ENCODE measurements around the gene RBM4B.
"Not testable (repeated sequence)": the region's sequence is repeated elsewhere in the genome, so short reads cannot be mapped to it uniquely, and the experiment has no call there.

Gene RBM4B, protein sequence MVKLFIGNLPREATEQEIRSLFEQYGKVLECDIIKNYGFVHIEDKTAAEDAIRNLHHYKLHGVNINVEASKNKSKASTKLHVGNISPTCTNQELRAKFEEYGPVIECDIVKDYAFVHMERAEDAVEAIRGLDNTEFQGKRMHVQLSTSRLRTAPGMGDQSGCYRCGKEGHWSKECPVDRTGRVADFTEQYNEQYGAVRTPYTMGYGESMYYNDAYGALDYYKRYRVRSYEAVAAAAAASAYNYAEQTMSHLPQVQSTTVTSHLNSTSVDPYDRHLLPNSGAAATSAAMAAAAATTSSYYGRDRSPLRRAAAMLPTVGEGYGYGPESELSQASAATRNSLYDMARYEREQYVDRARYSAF

DNA sequence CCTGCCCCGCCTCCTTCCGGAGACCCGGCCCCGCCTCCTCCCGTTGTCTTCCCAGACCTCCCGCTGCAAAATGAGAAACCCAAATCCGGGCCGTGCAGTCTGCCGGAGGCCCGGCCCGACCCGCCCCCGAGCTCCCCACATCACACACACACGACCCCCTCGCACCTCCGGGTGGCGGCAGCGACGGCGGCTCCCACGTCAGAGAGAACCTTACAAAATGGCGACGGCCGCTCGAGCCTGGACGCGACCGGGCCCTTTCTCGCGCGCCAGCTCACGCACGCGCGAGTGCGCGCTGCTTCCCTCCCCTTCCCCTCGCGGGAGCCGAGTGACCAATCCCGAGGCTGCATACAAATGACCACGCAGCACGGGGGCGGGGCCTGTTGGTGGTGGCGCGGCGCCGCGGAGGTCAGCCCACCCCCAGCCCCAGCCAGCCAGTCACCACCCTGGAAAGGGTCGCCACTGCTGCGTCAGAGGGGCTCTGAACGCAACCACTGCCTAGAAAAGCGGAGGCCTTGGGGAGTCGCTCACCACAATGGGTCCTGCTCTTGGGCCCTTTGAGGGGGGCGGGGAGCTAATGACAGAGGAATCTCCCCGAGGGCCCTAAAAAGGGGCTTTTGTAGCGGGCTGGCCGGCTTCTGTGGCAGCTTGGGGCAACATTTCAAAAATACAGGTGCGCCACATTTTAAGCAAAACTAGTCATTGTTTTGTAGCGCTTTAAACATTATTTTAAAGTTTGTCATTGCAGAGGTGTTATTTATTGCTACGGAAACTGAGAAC lies at the start of gene RBM4B:
TSS of gene RBM4B (minus strand) at position 289 of the 777 bp plus-strand sequence. CDS start 808 bp downstream, outside the sequence.
- DNase-seq (ENCODE audit: low read depth) = peak; percentile 89

DNA sequence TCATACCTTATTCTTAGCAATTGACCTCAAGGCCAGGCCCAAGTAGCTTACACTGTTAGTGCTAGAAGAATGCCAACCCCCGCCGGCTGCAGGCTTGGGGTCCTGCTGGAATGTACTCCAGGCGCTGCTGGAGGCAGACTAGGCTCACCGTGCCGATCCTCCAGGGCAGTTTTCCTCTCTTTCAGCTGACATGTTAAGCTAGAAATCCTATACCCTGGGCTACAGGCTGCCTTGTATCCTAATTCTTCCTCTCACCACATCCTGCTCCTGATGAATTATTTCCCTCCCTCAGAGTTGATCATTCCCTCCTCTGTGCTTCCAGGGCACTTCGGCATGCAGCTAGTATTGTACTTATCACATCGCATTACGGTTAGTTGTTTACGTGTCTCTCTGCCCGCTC lies 48.0 kb upstream of the RBM4B start:
- no peak for DNase-seq (ENCODE audit: low read depth)

DNA sequence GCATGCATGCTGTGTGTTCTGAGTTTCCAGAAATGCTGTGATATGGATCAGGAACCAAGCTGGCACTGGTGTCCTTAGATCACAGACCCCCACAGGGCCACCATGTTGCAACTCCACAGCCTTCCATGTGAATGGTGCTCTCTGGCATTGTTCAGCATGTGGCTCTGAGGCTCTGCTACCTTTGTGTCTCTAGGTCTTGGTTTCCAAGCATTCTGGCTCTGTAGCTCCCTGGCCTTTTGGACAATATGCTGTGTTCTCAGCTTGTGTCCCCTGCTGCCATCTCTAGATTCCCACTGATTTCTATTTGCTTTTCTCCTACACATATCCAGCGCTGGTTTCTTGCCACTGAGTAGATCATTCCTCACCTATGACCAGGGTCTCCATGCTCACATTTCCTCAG lies 47.4 kb upstream of the RBM4B start:
- DNase-seq (ENCODE audit: low read depth) = no peak

DNA sequence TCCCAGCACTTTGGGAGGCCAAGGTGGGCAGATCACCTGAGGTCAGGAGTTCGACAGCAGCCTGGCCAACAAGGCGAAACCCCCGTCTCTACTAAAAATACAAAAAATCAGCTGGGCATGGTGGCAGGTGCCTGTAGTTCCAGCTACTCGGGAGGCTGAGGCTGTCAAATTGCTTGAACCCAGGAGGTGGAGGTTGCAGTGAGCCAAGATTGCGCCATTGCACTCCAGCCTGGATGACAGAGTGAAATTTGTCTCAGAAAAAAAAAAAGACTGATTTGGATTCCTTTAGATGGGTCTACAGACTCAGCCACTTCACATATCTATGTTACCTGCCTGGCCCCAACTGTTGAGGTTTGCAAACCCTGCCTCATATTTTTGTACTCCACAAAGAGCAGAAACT lies 46.5 kb upstream of the RBM4B start:
- DNase-seq (ENCODE audit: low read depth) = not testable (repeated sequence)

DNA sequence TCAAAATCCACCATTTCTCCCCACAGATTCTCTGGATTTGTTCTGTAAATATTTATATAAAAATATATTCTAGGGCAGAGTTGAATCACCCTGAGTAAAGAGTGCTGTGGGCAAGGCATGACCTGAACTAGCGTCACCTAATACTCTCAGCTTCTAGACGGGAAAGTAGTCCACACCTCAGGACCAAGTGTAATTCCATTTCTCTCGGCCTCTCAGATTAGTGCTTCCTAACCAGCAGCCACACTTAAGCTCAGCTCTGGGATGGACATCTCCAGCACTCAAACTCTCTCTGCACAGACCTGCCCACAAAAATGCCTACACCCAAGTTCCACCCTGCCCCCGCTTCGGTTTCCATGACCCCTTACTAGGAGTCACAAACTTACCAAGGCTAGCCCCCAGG lies 46.0 kb upstream of the RBM4B start:
- DNase-seq (ENCODE audit: low read depth) = no peak

DNA sequence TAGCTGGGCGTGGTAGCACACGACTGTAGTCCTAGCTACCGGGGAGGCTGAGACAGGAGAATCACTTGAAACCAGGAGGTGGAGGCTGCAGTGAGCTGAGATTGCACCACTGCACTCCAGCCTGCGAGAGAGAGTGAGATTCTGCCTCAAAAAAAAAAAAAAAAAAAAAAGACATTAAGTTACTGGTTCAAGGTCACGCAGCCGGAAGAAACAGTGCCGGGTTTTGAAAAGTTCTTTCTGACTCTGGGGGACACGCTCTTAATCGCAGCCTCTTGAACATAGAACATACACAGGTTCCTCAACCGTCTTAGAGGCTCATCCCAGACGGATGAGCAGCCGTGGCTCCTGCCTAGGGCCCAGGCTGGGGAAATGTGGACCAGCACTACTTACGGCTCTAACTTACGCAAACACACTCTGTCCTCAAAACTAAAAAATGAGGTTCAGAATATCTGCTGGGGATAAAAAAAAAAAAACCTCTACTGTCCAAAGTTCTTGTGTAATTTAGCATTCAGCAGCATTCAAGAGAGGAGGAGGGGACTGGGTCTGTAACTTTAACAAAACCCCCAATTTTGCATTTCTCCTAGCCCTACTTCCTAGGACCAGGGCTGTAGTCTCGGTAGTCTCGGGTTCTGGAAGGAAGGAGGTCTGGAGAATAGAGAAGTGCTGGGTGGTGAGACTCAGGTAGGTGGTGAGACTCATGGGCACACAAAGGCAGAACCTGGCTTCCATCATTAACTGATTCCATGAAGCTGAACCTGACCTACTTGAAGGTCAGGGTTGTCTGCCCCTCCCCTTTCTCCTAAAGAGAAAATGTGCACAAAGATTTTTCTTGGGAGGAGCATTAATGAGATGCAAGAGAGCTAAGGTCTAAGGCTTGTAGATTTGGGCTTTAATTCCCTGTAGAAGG lies 45.3 kb upstream of the RBM4B start:
- no peak for DNase-seq (ENCODE audit: low read depth)

DNA sequence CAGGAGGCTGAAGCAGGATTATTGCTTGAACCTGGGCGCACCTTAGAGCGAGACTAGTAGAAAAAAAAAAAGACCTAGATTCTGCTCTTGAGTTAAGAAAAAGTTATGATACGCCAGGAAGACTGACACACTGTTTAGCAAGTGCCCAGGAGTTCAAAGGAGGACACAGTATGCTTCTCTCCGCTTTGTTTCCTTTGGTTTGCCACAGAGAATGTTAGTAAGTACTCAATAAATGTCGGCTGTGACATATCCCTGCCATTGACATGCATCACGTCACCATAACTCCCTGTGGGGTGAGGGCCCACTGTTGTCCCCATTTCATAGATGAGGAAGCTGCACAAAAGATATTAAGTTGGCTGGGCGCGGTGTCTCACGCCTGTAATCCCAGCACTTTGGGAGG lies 44.3 kb upstream of the RBM4B start:
- DNase-seq (ENCODE audit: low read depth) = no peak

DNA sequence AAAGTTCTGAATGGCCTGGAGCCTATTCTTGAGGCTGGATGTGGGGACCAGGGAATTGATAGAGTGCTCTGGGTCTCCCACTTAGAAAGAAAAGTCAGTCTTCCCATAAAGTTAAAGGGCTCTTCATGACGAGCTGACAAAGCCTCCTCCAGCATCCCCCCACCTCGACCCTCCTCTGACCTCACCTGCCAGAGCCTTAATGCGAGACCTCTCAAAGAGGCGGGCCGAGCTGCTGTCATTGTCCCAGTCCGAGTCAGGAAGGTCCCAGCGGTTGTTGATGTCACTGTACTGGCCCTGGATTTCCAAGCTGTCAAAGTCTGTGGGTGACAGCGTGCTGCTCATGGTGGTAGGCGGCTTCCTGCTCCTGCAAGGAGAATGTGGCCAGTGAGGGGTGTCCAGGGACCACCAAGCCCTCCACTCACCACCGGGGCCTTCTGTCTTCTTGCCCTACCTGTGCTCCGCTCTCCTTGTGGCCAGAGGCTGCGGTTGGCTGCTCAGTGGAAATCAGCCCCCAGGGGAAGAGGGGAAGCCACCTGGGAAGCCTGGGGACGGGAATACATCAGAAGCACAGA lies 43.3 kb upstream of the RBM4B start:
- DNase-seq (ENCODE audit: low read depth) = no peak

DNA sequence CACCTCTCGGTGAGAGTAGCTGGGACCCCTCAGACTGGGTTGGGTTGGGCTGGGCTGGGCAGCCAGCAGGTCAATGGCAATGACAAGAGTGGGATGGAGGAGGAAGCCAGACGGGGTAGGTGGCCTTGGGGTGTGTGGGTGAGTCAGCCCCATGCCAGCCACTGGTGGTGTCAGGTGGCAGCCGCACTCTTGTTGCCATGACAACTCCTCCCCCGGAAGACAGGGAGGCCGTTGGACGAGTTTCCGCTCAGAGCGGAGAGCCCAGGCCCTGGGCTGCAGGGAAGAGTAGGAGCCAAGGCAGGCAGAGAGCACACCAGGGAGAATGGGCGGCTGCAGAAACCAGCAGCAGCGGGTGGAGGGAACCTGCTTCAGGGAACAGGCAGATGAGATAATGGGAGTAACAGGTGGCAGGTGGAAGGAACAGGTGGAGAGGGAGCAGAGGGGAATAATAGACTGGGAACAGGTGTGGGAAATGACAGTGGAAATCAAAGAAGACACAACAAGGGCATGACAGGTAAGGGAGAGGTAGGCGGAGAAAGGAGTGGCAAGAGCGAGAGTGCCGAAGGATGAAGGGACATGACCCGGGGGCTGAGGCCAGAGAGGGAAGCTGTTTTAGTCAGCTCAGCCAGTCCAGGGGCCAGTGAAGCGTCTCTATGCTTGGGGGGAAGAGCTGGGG lies 42.7 kb upstream of the RBM4B start:
- DNase-seq (ENCODE audit: low read depth) = peak; percentile 9

DNA sequence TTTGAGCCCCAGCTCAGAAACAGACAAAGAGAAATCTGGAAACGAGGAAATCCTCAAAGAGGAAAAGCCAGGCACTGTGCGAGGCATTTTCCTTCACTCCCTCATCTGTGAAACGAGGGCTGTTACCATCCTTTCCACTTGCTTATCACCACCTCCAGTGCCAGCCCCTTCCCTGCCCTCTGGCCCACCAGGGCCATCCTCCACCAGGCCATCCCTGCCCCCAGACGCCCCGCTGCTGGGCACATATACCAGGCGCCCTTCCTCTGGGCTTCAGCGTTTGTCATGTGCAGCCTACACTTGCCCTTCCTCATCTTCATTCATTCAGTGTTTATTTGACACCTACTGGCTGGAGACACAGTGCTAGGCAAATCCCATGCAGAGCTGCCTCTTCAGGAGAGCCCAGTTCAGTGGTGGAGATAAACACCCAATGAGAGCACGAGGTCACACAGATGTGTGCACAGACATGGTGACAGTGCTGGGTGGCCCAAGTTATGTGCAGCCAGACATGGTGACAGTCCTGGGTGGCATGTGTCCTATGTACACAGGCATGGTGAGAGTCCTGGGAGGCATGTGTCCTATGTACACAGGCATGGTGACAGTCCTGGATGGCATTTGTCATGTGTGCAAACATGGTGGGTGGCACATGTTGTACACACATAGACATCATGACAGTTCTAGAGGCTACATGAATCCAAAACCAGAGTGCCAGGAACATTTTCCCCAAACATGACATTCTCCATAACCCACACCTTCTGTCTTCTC lies 41.6 kb upstream of the RBM4B start:
- no peak for DNase-seq (ENCODE audit: low read depth)

DNA sequence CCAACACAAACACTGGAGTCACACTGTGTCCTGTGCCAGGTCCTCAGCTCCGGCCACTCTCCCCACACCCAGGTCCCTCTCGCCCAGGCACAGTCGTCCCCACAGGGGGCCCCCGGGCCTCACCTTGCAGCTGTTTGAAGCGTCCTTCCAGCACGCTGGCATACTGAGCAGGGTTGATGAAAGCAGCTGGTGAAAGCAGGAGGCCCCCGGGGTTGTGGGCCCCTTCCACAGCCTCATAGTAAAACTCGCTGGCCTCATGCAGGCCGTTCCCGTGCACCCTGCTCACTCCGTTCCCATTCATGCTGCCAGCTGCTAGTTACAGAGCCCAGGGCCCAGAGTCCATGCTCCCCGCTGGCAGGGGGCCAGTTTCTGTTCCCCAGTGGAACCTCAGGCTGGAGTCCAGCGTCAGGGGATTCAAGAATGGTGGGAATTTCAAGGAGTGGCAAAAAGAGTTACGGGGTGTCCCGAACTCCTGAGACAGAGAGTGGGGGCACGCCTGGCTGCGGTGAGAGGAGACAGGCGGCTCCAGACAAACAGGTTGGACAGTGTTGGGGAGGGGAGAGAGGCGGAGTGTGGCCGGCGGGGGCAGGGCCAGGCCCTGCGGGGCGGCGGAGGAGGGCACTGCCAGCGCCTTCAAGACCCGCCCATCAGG lies 40.8 kb upstream of the RBM4B start:
- DNase-seq (ENCODE audit: low read depth) = no peak

DNA sequence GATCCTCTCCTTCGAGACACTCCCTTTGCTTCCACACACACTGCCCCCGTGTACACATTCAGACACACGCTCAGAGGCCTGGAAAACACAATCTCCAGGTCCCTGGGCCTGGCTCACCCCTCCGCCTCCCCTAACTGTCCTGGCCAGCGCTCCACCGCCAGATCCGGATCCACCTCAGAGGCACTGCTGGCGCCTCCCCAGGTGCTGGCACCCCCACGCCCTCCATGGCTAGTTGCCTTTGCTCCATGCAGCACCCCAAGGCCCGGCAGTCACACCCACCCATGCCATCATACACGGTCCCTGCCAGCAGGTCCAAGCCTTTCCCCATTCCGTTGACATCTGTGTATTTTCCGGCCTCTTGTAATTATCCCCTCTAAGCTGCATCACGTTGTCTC lies 40.2 kb upstream of the RBM4B start:
- no peak for DNase-seq (ENCODE audit: low read depth)

DNA sequence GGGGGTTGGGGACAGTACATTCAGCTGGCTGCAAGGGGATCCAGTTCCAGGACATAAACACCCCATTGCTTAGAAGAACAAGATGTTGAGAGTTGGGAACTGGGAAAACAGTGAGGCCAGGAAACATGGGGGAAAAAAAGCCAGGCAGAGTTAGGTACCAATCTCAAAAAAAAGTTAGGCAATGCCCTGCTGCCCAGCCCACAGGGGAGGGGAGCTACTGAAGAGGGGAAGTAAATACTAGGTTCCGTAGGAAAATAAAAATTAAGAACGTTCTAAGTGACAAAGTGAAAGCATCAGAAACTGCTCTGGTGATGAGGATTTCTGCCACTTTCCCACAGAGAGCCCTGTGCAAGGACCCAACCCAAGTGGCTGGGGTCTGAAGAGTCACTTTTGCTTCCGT lies 39.3 kb upstream of the RBM4B start:
- DNase-seq (ENCODE audit: low read depth) = no peak

DNA sequence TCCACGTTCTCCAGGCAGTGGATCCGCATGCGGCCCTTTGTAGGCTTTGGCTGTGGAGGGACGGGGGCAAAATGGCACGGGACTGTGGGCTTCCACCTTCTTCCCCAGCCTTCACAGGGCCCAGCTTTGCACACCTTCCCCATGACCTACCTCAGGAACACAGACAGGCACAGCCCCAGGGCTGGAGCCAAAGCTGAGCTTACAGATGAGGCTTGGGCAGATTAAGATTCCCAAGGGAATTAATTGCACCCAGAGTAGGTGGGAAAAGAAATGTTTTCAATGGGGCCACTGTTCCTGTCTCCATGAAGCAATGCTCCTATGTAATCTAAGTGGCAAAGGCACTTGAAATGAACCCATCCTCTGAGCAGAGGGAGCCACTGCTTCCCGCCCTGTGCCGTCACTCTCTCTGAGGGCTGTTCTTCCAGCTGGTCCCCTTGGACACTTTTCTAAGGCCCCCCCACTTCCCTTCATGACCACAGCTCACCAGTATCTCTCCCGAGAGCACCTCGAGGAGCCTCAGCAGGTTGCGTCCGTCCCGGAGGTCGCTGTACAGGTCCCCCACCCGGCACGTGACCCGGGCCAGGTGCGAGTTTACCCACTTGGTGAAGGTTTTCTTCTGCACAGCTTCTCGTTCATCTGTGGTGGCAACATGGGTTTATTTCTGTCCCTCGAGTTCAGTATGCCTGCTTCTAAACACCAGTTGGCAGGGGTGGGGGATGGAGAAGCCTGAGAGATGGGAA lies 37.8 kb upstream of the RBM4B start:
- DNase-seq (ENCODE audit: low read depth) = no peak

DNA sequence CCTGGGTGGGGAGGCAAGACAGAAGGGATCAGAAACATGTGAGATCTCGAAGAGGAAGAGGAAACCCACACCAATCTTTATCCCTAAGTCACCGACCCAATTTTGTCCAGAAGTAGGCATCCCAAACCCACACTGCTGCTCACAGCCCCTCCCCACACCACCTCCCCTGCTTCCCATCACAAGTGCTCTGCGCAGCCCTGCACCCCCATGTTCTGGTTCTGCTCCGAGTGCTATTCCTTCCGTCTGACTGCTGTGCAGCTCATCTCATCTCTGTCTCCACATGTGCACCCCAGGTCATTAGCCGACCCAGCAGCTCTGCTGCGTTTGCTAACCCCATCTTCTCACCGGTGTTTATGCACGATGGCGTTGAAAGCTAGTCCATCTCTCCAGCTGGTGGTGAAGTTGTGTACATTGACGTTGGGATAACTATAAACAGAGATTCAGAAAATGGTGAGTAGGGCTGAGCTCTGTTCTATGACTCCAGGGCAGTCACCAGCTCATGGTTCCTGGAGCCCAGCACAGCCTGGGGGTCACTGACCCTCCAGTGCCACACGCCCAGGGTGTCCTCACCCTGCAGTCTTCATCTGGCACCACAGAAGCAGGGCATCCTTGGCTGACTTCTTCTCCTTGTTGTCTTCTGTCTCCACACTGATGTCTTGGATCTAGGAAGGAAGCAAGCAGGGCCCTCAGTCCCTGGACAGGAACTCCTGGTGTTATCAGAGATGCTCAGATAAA lies 36.2 kb upstream of the RBM4B start:
- no peak for DNase-seq (ENCODE audit: low read depth)

DNA sequence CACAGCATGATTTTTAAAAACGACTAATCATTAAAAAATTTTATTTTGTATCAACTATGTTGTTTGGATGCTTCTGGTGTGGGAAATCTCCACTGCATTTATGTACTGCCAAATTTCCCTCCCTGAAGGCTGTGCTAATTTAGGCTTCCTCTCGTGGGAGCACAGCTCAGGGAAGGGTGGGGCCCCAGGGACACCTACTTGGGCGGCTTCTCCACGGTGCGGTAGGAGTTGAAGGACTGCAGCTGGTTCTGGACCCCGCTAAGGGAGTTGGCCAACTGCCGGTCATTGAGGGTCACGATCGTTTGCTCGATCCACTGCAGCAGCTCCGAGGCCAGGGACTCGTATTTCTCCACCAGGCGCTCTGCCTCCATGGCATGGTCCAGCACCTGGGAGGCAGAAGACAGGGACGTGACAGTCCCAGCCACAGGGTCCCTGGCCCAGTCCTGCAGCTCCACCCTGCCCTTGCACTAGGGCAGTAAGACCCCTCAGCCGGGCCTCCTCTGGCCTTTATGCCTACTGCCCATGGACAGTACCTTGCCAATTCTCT lies 32.8 kb upstream of the RBM4B start:
- DNase-seq (ENCODE audit: low read depth) = no peak

DNA sequence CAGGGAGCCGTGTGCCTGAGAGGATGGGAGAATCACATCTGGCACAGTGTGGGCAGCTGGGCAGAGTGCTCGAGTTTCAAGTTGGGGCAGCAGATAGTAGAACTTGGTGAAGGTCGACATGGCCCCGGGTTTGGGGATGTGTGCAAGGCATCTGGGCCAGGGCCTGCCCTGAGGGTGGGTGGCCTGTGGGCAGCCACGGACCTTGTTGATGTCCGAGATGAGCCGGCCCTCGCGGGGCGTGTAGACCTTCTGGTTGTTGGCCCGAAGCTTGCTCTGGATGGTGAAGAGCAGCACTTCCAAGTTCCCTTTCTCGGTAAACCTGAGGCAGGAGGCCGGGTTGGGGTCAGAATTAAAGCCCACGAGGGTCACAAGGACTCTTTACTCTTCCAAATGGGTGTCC lies 31.0 kb upstream of the RBM4B start:
- no peak for DNase-seq (ENCODE audit: low read depth)

DNA sequence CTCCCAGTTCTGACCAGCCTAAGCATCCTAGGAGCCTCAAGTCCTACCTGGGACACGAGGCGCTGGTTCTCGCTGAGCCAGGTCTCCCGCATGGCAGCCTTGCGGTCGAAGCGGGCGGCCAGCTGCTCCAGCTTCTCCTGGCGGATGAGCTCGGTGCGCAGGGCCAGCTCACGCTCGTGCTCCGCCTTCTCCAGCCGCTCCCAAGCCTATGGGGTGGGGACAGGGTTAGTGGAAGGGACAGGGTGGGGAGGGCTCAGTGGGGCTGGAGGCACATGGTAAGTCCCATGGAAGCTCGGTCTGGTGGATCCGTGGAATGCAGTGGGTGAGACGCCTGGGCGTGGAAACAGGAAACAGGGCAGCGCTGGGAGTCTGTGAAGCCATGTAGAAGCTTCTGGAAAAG lies 30.4 kb upstream of the RBM4B start:
- no peak for DNase-seq (ENCODE audit: low read depth)

DNA sequence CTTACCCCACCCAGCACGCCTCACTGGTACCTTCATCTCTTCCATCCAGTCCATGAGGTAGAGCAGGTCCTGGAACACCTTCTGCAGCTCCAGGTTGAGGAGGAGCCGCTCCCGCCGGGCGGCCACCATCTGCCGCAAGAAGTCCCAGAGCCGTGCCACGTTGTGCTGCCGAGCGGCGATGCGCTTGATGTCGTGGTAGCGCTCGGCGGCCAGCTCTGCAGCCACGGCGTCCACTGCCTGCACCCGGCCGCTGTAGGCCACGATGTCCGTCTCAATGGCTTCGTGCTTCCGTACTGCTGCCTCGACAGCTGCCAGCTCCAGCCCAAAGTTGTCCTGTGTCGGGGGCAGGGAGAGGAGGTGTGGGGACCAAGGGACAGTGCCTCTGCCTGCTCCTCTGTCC lies 29.8 kb upstream of the RBM4B start:
- DNase-seq (ENCODE audit: low read depth) = no peak

All from stromal cell of bone marrow (primary cell).